ENCODE data around the gene IFITM2.
A peak's percentile ranks its signal among the peaks of the same experiment; 100 is the strongest.
"Not testable (repeated sequence)": the region's sequence is repeated elsewhere in the genome, so short reads cannot be mapped to it uniquely, and the experiment has no call there.

The IFITM2 gene

GRCh38 chr11:316891-317301 is 9.3 kb downstream of the IFITM2 start:
- H3K4me3 ChIP-seq (ENCODE audit: insufficient read length, low read depth) = no peak overlapping the region
- H3K4me1 ChIP-seq (ENCODE audit: insufficient read depth, insufficient read length) = peaks cover 26% of the 10 kb centered on the region
- H3K9ac ChIP-seq (ENCODE audit: insufficient read length, low read depth) = no peak overlapping the region

DNA sequence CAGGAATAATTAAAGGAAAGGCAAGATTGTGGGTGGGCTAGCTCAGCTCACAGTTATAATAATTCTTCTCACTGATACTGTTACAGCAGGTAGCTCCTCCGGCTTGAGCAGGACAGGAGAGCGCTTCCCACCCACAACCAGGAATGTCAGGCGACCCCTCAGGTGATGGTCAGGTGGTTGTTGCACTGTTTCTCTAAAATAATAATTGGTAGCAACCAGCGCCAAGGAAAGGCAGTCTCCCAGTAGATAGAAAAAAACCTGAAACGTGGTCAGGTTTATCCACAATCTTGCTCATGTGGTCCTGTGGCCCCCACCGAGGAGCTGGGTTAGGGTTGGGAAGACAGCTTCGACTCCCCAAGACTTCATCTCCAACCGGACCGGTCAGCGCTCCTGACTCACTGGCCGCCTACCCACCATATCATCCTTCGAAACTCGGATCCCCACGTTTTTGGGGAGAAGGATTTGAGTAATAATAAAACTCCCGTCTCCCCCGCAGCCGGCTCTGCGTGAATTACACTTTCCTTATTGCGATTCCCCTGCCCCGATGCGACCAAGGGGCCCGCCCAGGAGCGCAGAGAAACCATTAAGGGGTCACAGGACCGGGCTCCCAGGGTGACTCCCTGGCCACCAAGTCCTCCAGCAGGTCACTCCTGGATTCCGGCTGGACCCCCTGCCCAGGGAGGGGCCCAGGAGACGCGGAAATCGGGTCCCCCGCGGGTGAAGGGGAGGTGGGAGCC is 10.2 kb downstream of the IFITM2 start:
- DNase-seq (ENCODE audit: low read depth, low spot score); H3K27me3 ChIP-seq (ENCODE audit: insufficient read depth, insufficient read length); H3K4me3 ChIP-seq (ENCODE audit: insufficient read length, low read depth); H3K36me3 ChIP-seq (ENCODE audit: insufficient read depth, insufficient read length, low read length); H3K9me3 ChIP-seq (ENCODE audit: insufficient read depth, low read length): not testable (repeated sequence)
- H3K9ac ChIP-seq (ENCODE audit: insufficient read length, low read depth) = peak overlapping the region; percentile 58
- peaks cover 26% of the 10 kb centered on the region for H3K4me1 ChIP-seq (ENCODE audit: insufficient read depth, insufficient read length)

More at GRCh38 chr11:316891-317301, 9.3 kb downstream of the IFITM2 start:
- Histone ChIP-seq H3K9me3 (ENCODE audit: insufficient read depth, low read length) (no peaks in the 10 kb centered on the region), H3K27me3 (ENCODE audit: insufficient read depth, insufficient read length) (no peaks in the 10 kb centered on the region), H3K36me3 (ENCODE audit: insufficient read depth, insufficient read length, low read length) (no peaks in the 10 kb centered on the region)
- DNase-seq (ENCODE audit: low read depth, low spot score) = no peak
- TF ChIP-seq ZNF274 (IDR thresholded peaks at IDR 0.05; ENCODE audit: low read depth, low read length) = no peak
- no peak for TF ChIP-seq SUZ12 (IDR thresholded peaks at IDR 0.05; ENCODE audit: extremely low read depth, insufficient read depth, insufficient read length)
- TF ChIP-seq YY1 (IDR thresholded peaks at IDR 0.05; ENCODE audit: insufficient read depth, insufficient read length) = no peak

GRCh38 chr11:318405-319120 is 10.9 kb downstream of the IFITM2 start:
- peaks cover 26% of the 10 kb centered on the region for H3K4me1 ChIP-seq (ENCODE audit: insufficient read depth, insufficient read length)
- not testable (repeated sequence) for H3K36me3 ChIP-seq (ENCODE audit: insufficient read depth, insufficient read length, low read length); DNase-seq (ENCODE audit: low read depth, low spot score); H3K9me3 ChIP-seq (ENCODE audit: insufficient read depth, low read length); H3K27me3 ChIP-seq (ENCODE audit: insufficient read depth, insufficient read length)
- H3K9ac ChIP-seq (ENCODE audit: insufficient read length, low read depth) = peak overlapping the region; percentile 67
- peak overlapping the region; percentile 30 for H3K4me3 ChIP-seq (ENCODE audit: insufficient read length, low read depth)

DNA sequence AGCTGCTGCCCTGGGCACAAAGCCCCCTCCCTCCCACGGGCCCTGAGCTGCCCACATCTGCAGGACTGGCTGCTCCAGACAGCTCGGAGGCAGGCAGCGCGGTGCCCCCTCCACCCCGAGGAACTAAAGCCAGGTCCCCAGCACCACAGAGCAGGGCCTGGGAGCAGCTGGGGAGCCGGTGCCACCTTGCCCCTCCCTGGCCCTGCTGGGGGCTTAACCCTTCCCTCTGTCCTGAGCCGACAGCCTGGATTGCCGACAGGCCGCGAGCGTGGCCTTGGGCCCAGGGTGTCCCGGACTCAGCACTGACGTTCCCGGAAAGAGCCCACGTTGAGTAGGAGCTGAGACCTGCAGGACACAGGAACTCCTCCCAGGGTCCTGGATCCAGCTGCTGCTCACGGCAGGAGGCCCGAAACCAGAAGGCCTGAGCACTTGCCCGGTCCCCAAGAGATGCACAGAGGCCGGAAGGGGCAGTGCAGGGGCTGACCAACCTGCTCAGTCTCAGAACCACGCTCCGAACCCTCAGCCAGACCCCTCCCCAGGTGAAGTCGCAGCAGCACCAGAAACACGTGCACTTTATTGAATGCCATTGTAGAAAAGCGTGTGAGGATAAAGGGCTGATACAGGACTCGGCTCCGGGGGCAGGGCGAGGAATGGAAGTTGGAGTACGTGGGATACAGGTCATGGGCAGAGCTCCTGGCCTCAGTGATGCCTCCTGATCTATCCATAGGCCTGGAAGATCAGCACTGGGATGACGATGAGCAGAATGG is 11.7 kb downstream of the IFITM2 start:
- not testable (repeated sequence) for DNase-seq (ENCODE audit: low read depth, low spot score); H3K9me3 ChIP-seq (ENCODE audit: insufficient read depth, low read length); H3K27me3 ChIP-seq (ENCODE audit: insufficient read depth, insufficient read length); H3K36me3 ChIP-seq (ENCODE audit: insufficient read depth, insufficient read length, low read length)
- Histone ChIP-seq H3K9ac (ENCODE audit: insufficient read length, low read depth) (peak overlapping the region; percentile 77), H3K4me3 (ENCODE audit: insufficient read length, low read depth) (peak overlapping the region; percentile 54), H3K4me1 (ENCODE audit: insufficient read depth, insufficient read length) (peaks cover 26% of the 10 kb centered on the region)

DNA sequence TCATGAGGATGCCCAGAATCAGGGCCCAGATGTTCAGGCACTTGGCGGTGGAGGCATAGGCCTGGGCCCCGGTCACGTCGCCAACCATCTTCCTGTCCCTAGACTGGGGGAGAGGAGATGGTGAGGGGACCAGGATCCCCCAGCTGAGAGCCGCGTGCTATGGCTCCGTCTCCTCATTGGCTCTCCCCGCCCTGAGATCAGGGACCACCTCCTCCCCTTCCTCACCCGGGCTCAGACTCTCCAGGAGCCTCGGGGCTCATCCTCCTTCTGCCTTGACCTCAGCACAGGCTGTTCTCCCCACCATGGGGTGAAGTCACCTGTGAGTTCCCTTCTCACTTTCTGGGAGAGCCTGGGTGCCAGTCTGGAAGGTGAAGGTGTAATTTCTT is 12.3 kb downstream of the IFITM2 start:
- H3K36me3 ChIP-seq (ENCODE audit: insufficient read depth, insufficient read length, low read length); DNase-seq (ENCODE audit: low read depth, low spot score); H3K9me3 ChIP-seq (ENCODE audit: insufficient read depth, low read length); H3K27me3 ChIP-seq (ENCODE audit: insufficient read depth, insufficient read length): not testable (repeated sequence)
- Histone ChIP-seq H3K4me3 (ENCODE audit: insufficient read length, low read depth) (peak overlapping the region; percentile 85), H3K4me1 (ENCODE audit: insufficient read depth, insufficient read length) (peaks cover 25% of the 10 kb centered on the region), H3K9ac (ENCODE audit: insufficient read length, low read depth) (peak overlapping the region; percentile 77)

DNA sequence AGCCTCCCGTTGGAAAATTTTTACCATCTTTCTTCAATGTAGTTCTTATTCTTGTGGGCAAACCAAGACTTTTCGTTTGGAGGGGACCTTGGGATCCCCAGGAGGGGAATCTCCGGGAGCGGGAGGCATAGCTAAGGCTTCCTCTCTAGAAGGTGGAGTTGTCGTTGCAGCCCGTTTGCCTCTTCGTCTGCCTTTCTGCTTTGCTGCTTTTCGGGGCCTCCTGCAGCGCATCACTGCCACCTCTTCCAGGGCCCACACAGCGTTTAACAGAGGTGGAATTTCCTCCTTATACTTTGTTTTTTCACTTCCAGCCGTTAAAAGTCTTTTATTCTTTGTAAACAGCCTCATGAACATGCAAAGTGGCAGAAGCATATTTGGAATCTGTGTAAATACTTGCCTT is 16.5 kb downstream of the IFITM2 start:
- Histone ChIP-seq H3K9ac (ENCODE audit: insufficient read length, low read depth) (no peak overlapping the region), H3K9me3 (ENCODE audit: insufficient read depth, low read length) (no peaks in the 10 kb centered on the region), H3K4me1 (ENCODE audit: insufficient read depth, insufficient read length) (peaks cover 13% of the 10 kb centered on the region), H3K4me3 (ENCODE audit: insufficient read length, low read depth) (no peak overlapping the region), H3K36me3 (ENCODE audit: insufficient read depth, insufficient read length, low read length) (no peaks in the 10 kb centered on the region), H3K27me3 (ENCODE audit: insufficient read depth, insufficient read length) (no peaks in the 10 kb centered on the region)
- TF ChIP-seq ZNF274 (IDR thresholded peaks at IDR 0.05; ENCODE audit: low read depth, low read length) = no peak
- no peak for TF ChIP-seq SUZ12 (IDR thresholded peaks at IDR 0.05; ENCODE audit: extremely low read depth, insufficient read depth, insufficient read length)
- no peak for TF ChIP-seq YY1 (IDR thresholded peaks at IDR 0.05; ENCODE audit: insufficient read depth, insufficient read length)
- no peak for DNase-seq (ENCODE audit: low read depth, low spot score)

GRCh38 chr11:324593-325517 is 17.2 kb downstream of the IFITM2 start:
- not testable (repeated sequence) for H3K36me3 ChIP-seq (ENCODE audit: insufficient read depth, insufficient read length, low read length); H3K9ac ChIP-seq (ENCODE audit: insufficient read length, low read depth); DNase-seq (ENCODE audit: low read depth, low spot score); H3K9me3 ChIP-seq (ENCODE audit: insufficient read depth, low read length); H3K4me3 ChIP-seq (ENCODE audit: insufficient read length, low read depth); H3K27me3 ChIP-seq (ENCODE audit: insufficient read depth, insufficient read length)
- H3K4me1 ChIP-seq (ENCODE audit: insufficient read depth, insufficient read length) = peaks cover 10% of the 10 kb centered on the region

Data from NT2/D1 (cell line).